Caki2 (cell line): Measurements from ENCODE around the gene IZUMO4. TPM values are rescaled to one million over a fixed set of nuclear protein-coding genes. Genes with fewer than 3 reads are reported as not detected.
"Not testable (repeated sequence)": the region's sequence is repeated elsewhere in the genome, so short reads cannot be mapped to it uniquely, and the experiment has no call there.

Experiments
- DNase-seq: peaks from one replicate; pipeline ENCODE4 v3.0.0-alpha.2; 2015; ENCODE audit warnings: low read depth
- in situ Hi-C: cut with HindIII; loops from 2 replicates; pipeline ENCODE4 v1.10.0; 2016; ENCODE audit warnings: low sequenced_read_pairs, low pct_unique_long_range_greater_than_20kb, mixed read lengths
- total RNA-seq: library from RNA; depleted of rRNA; stranded (reverse); fragments of >200 nt; shearing (Covaris generic); gene quantifications from 2 replicates; pipeline ENCODE4 v1.2.3, GENCODE V29; 2014; ENCODE audit warnings: low replicate concordance

IZUMO4 gene
- total RNA-seq, 1 experiment from 2014 or later = not detected

DNA sequence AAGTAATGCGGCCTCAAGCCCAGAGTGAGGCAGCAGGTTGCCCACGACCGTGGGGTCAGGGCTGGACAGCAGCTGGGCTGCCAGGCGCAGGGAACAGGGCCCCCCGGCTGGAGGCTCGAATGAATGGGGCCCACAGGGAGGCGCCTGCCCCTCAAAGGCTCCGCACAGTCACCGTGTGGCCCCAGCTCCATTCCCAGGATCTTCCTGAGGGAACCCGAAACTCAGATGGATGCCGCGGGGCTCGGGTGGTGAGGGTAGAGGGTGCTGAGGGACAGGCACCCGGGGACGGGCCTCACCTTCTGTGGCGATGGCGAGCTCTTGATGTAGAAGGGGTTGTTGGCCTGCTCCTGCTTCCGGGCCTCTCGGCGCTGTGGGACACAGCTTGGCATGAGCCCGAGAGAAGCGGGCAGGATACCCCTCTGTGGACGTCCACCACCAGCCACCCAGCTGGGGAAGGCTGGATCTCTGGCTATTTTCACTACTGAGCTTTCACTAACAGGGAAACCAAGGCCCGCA, 19.3 kb downstream of the IZUMO4 start:
- in situ Hi-C loops = no loop called here
- DNase-seq = no peak

- in situ Hi-C loops = no loop called here
- no peak for DNase-seq
Measured at GRCh38 chr19:2116507-2116906, 19.8 kb downstream of the IZUMO4 start.

DNA sequence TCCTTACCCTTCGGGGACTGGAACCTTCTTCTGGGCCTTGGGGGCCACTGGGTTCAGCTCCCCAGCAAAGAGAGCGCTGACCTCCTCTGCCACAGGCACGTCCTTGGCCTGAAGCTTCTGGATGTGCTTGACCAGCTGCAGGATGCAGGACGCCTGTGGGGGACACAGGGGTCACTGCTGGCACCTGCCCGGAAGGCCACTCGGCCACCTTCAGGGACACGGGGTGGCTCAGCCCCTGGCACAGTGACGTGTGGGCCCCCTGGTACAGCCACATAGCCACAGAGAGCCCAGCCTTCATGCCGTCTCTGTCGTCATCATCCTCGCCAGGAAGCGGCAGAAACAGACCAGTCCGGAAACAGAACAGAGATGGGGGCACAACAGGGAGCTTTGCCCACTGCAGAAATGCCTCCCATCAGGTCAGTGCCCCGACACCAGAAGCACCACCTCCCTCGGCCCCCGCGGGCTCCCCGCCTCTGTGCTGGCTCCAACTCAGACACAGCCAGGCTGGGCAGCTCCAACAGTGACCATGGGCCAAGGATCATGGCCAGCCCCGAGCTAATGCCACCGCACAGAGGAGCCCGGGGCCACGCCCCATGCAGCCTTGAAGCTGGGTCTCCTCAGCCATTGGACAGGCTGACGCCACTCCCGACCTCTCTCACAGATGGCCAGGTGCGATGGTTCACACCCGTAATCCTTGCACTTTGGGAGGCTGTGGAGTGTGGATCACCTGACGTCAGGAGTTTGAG, 20.7 kb downstream of the IZUMO4 start:
- in situ Hi-C loops = no loop called here
- DNase-seq = no peak

- DNase-seq = no peak
- in situ Hi-C loops = no loop called here
Measured at GRCh38 chr19:2118438-2118837, 21.7 kb downstream of the IZUMO4 start.

DNA sequence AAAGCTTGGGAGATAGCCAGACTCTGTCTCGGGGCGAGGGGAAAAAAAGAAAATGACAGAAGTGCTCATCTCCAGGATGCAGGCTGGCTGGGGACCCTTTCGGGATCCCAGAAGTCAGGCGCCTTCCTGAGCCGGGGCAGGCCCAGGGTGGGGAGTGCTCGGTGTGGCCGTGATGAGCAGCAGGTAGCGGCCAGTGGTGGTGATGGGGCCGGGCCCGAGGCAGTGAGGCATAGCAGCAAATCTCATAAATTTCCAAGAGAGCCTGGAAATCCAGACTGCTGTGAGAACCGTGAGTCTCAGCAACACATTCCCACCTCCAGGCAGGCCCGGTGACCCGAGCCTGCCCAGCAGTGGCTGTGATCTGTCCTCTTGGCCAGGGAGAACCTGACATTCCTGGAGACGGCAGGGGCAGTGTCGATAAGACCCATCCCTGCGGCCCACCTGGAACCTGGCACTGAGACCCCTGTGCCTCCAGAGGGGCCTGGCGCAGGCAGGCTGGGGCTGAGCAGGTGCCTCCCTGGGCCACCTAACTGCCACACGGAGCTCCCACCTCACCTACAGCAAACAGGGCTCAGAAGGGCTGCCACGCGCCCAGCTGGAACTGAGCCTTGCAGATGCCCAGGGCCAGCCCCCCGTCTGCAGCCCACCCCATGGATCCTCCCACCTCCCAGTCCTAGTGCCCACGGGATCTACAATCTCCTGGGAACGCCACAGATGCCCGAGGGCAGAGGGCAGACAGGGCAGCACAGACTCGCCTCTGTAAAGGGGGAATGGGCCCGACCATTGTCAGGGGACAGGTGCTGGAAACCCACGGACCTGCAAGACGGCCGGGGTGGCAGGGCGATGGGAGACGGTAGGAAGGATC, 23.4 kb downstream of the IZUMO4 start:
- in situ Hi-C loops = no loop called here

DNA sequence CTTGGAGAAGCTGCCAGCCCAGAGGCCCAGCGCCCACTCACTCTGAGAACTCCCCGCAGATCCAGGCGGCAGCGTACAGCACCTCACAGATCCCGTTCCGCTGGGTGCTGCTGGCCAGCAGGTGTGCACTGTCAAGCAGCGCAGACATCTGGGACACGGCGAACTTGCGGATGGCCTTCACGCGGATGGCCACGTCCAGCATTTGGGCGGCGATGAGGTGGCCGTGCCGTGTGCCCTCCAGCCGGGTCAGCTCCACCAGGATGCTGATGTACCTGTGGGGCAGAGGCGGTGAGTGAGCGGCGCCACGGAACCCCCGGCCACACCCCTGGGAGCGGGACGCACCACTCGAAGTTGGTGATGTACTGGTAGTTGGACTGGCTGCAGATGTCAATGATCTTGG, 24.1 kb downstream of the IZUMO4 start:
- in situ Hi-C loops = no loop called here

More for the DNA sequence above, 23.4 kb downstream of the IZUMO4 start:
- no peak for DNase-seq

GRCh38 chr19:2121416-2122051, 24.8 kb downstream of the IZUMO4 start:
- in situ Hi-C loops = no loop called here
- DNase-seq = no peak

More for the DNA sequence above, 24.1 kb downstream of the IZUMO4 start:
- no peak for DNase-seq

- in situ Hi-C loops = no loop called here
- DNase-seq = no peak
Measured at GRCh38 chr19:2122251-2122650, 25.5 kb downstream of the IZUMO4 start.

DNA sequence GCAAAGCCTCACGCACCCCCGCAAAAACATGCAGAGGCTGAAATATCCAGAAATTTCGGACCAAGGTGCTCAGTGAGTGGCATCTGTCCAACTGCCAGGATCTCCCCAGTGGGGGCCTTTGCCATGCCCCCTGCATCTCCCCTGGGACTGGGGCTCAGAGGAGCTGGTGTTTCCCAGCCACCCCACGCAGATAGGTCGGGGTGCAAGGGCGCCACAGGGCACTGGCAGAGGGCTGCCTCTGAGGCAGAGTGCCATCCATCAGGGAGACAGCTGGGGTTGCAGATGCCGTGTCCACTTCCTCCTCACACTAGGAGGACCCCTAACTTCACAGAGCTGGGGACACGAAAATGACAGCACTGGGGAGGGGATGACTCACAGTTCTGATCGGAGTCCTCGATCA, 26.3 kb downstream of the IZUMO4 start:
- DNase-seq = no peak
- in situ Hi-C loops = no loop called here

DNA sequence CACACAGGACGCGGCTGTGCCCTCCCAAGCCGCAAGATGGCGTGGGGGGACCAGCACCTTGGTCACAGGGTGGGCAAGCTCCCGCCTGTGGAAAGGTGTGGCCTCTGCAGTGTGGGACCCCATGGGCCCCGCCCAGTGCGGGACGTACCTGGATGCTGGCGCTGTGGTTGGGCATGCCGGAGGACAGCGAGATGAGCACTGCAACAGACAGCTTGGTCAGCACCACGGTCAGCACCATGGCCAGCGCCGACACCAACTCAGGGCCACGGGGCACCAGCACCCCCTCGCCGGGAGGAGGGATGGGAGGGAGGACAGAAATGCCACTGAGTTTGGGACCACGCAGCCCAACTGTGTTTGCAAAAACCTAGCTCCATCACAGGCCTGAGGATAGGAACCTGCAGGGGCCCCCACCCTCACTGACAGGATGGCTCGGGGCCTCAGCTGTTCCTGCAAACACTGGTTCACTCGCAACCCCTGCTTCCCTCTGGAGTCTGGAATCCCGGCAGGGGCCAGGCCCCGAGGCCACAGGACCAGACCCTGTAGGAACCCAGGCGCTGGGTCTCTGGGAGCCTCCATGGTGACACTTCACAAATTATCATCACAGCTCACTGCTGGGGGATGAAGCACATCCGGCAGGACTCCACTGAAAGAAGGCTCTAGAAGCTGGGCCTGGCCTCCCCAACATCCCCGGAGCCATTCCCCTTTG, 27.1 kb downstream of the IZUMO4 start:
- in situ Hi-C loops = no loop called here
- DNase-seq = peak; percentile 8

DNA sequence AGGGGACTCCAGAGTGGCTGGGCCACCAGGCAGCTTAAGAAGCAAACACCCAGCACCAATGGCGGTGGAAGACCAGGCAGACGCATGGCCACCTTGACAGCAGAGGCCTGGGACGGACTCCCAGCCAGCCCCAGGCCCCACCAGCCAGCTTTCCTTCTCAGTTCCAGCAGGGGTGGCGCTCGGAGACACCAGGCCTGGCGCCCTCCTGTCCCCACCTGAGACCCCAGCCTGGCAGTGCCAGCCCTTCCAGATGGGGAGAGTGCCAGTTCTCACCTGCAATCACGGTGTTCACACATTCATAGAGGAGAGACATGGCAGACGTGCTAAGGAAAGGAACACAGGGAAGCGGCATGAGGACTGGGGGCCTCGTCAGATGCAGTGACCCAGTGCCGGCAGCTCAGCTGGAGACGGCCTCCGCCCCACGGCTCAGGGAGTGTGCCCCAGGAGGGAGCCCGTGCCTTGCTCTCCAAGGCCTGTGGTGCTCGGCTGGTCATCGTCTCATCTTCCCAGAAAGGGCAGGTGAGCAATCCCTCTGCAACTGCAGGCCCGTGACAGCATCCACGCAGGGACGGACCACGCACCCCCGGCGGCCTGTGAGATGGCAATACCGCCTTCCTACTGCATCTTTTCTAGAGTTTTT, 30.3 kb downstream of the IZUMO4 start:
- DNase-seq = no peak

DNA sequence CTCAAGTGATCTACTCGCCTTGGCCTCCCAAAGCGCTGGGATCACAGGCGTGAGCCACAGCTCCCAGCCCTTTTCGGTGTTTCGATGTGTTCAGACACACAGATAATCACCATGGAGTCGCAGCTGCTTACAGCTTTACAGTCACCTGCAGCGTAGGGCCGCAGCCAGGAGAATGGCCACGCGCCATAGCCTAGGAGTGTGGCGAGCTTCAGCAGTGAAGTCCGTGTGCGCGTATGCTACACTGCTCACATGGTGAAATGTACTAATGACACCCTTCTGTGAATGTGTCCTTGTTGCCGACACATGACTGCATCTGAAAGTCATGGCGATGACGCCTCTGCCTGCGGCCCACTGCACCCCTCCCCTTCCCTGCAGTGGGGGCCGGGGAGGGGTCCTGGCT, 31.0 kb downstream of the IZUMO4 start:
- in situ Hi-C loops = no loop called here
- no peak for DNase-seq

More for the DNA sequence above, 30.3 kb downstream of the IZUMO4 start:
- in situ Hi-C loops = no loop called here

DNA sequence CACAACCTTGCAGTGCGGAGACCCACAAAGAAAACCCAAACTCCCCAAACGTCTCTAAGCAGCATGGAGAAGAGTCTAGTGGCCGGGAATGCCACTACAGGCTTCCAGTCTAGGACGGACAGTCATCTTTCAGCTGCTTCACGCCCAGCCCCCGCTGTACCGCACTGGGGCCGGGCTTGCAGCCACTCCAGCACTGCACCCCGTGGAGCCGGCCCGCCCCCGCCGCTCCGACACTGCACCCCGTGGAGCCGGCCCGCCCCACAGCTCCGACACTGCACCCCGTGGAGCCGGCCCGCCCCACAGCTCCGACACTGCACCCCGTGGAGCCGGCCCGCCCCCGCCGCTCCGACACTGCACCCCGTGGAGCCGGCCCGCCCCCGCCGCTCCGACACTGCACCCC, 31.5 kb downstream of the IZUMO4 start:
- DNase-seq, in situ Hi-C loops: not testable (repeated sequence)

DNA sequence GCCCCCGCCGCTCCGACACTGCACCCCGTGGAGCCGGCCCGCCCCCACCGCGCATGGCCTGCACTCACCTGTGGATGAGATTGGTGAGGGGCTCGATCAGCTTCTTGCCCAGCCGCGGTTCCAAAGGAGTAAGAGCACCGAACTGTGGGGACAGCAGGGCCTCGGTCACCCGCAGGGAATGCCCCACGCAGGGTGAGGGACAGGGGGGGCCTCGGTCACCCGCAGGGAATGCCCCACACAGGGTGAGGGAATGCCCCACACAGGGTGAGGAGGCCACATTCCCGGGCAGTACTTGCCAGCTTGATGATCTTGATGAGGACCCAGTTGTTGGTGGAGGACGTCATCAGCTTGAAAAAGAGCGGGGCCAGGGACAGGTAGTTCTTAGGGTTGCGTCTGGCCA, 32.3 kb downstream of the IZUMO4 start:
- no peak for DNase-seq
- in situ Hi-C loops = no loop called here

DNA sequence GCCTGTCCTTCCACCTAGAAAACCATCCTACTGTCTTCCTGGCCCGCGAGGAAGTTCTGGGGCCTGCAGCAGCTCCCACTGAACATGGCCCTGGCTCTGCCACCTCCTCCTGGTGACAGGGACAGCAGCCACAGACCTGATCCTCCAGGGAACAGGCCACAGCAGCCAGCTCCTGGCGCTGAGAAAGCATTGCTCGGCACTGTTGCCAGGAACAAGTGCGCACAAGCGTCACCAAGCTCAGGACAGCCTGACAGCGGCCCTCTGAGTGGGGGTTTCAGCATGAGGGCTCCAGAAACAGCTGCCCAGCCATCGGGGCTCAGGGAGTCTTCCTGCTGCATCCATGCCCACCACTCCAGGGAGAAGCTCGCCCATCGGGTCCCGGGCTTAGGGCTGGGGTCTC, 32.8 kb downstream of the IZUMO4 start:
- in situ Hi-C loops = no loop called here
- DNase-seq = no peak

DNA sequence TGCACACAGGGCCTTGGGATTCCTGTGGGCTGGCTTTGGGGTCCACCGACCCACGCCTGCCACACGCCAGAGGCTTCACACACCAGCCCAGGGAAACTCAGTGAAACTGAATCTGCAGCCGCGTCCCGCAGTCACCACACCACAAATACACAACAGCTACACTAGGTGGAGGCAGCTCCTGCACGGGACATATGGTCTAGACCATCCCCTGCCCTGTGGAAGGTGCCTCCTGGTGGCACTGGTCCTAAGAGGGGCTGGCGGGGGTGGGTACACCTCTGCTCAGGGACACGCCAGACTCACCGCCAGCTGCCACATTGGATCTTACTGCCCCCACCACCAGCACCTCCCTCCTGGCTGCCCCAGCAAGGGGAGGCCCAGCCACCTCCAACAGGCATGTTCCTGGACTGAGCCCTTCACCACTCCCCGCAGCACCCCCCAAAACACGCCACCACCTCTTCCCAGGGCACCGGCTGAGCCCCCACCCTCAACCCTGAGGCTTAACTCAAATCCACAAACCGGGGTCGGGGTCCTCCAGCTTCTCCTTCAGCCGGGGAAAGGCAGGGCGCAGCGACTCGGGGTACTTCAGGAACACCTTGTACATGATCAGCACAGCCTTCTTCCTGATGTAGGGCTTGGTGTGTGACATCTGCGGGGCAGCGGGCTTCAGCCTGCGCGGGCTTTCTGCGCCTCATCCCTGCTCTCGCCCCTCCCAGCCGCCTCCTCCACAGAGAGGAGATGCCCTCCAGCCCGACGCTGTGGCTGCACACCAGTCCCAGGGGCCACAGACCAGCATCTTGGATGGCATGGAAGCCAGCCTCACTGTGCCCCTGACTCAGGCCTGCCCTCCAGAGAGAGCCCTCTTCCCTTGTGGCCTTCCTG, 33.4 kb downstream of the IZUMO4 start:
- no peak for DNase-seq
- in situ Hi-C loops = no loop called here
